Heart right ventricle (tissue), 16 donors: ENCODE results near the gene CYBC1. TPM values are rescaled to one million over a fixed set of nuclear protein-coding genes. Genes with fewer than 3 reads are reported as not detected.
"Not testable (repeated sequence)": the region's sequence is repeated elsewhere in the genome, so short reads cannot be mapped to it uniquely, and the experiment has no call there.

Experiments
- ATAC-seq, 8 donors: fragments of 200-7000 bp; cut with Tn5 transposase; one replicate each; pipeline ENCODE4 v1.9.1; 2020; ENCODE audit warnings: mild to moderate bottlenecking in 8 of 8, moderate library complexity in 8 of 8, moderate number of reproducible peaks in 1 of 8
- DNase-seq, 2 donors: peaks; one replicate each; pipeline ENCODE4 v3.0.0-alpha.2; 2020
- H3K27ac ChIP-seq, 10 donors: fragments of 200-600 bp; sonication (generic) in 2 of 10; one replicate each; pipeline versions ENCODE4 v1.5.0 to v1.8.0; 2020 to 2022; ENCODE audit warnings: mild to moderate bottlenecking in 3 of 10
- H3K27me3 ChIP-seq, 7 donors: fragments of 200-600 bp; one replicate each; pipeline ENCODE4 v1.8.0; 2021 to 2022; ENCODE audit warnings: mild to moderate bottlenecking in 2 of 7
- H3K36me3 ChIP-seq, 9 donors: fragments of 200-600 bp; sonication (generic) in 1 of 9; one replicate each; pipeline versions ENCODE4 v1.5.0 to v1.8.0; 2020 to 2022; ENCODE audit warnings: mild to moderate bottlenecking in 2 of 9
- H3K4me1 ChIP-seq, 9 donors: fragments of 200-600 bp; sonication (generic) in 1 of 9; one replicate each; pipeline versions ENCODE4 v1.5.0 to v1.8.0; 2020 to 2022; ENCODE audit warnings: mild to moderate bottlenecking in 4 of 9
- H3K4me3 ChIP-seq, 10 donors: fragments of 200-600 bp; sonication (generic) in 2 of 10; one replicate each; pipeline versions ENCODE4 v1.5.0 to v1.8.0; 2020 to 2022; ENCODE audit warnings: mild to moderate bottlenecking in 7 of 10, moderate library complexity in 2 of 10
- H3K9me3 ChIP-seq, 11 donors: fragments of 200-600 bp in 10 of 11; sonication (generic) in 2 of 11; one replicate each; pipeline versions ENCODE4 v1.5.0 to v1.8.0; 2013 to 2022; ENCODE audit warnings: mild to moderate bottlenecking in 2 of 11, control low read depth in 1 of 11, moderate library complexity in 1 of 11
- CTCF ChIP-seq, 9 donors: fragments of 200-600 bp; sonication (generic) in 2 of 9; IDR thresholded peaks; one replicate each; pipeline versions ENCODE4 v1.5.0 to v1.8.0; 2021 to 2022; ENCODE audit warnings: antibody characterized with exemption in 9 of 9, mild to moderate bottlenecking in 5 of 9, moderate library complexity in 1 of 9
- WGBS, 2 donors: extraction: QIAGEN DNeasy Blood & Tissue Kit; methylation state at CpG; one replicate each; pipeline ENCODE4 v1.1.7; 2013; ENCODE audit warnings: inconsistent platforms in 1 of 2; 5-methylcytosine and 5-hydroxymethylcytosine counted together
- intact Hi-C, 10 donors: fragments of 100-400 bp; cut with DNase I; formaldehyde crosslinking; loops; one replicate each; pipeline versions ENCODE4 v1.11.1 to v1.14.2; 2022
- polyA plus RNA-seq, 2 donors: library from polyadenylated mRNA; stranded (reverse); fragments of 200-250 nt; gene quantifications; one replicate each; pipeline ENCODE4 v1.2.3, GENCODE V29; 2013
- total RNA-seq, 10 donors: library from RNA; stranded (reverse); fragmentation: NEBNext Ultra II Directional in 3 of 10; extraction: Animal tissue kit (Norgen Biotek cat#: 25700) in 3 of 10; gene quantifications; one replicate each; pipeline versions ENCODE4 v1.2.1 to v1.2.4, GENCODE V29; 2021 to 2023
- donor health status: Arrhythmogenic right ventricular cardiomyopathy.
- donor health status: ischemic (EF 13 %, LVEDD 7.1; RV severe dilation, severe dysfunction).
- donor health status: healthy with polysubstance abuse.
- donor health status: DM: no; HTN: yes; CAD: no.
- donor health status: DM: no; HTN: no; CAD: no.
- donor health status: ischemic (EF 25% LVEDD 6.9; RV normal size, moderate dysfunction).
- donor health status: ischemic (EF 25% LVEDD 5.7; RV mildly dilated, moderate dysfunction).
- donor health status: healthy.
- donor health status: DM: yes; HTN: yes; CAD: no.
- donor health status: Ischemic cardiomyopathy.
- donor health status: ischemic (EF 35%, LVEDD 5.7; RV mildly dilated, moderate dysfunction).
- donor health status: nonischemic (EF 11% LVEDD 7.7; RV severe dilation, severe dysfunction).
- donor health status: DM: yes; HTN: yes; CAD: no.
- donor health status: PGD.
- donor health status: ischemic (EF 29% LVEDD 5.4; RV normal size, mild dysfunction).
- donor health status: nonischemic (EF 23%, LVEDD 6.1; RV moderate dilation, normal function).

Gene CYBC1
- total and polyA plus RNA-seq, 12 donors: 13.4 to 56.6 (median 21.0) TPM

GRCh38 chr17:82463391-82463790 lies 12.8 kb upstream of the CYBC1 start:
- DNase-seq: no peak

GRCh38 chr17:82461827-82462524 lies 11.4 kb upstream of the CYBC1 start:
- ATAC-seq (no peak), DNase-seq (peak in 1 of 2 donors; percentile 18)
- Histone ChIP-seq H3K36me3 (peaks cover 4 to 73% (median 24%) of the 10 kb centered on the region in 9 donors), H3K4me3 (no peak overlapping the region), H3K9me3 (no peaks in the 10 kb centered on the region), H3K27ac (no peak overlapping the region), H3K27me3 (no peaks in the 10 kb centered on the region), H3K4me1 (peaks cover 10 to 49% (median 39%) of the 10 kb centered on the region in 9 donors)
- no peak for TF ChIP-seq CTCF (IDR thresholded peaks at IDR 0.05)
- 60 to 74% methylated on average over 10 of the region's 10 CpGs for WGBS, 2 donors
- intact Hi-C loops: no loop called here

More at GRCh38 chr17:82463391-82463790, 12.8 kb upstream of the CYBC1 start:
- no peak overlapping the region for H3K4me3 ChIP-seq
- peaks cover 5 to 40% (median 30%) of the 10 kb centered on the region in 9 donors for H3K4me1 ChIP-seq
- H3K27me3 ChIP-seq: no peaks in the 10 kb centered on the region
- peak in 1 of 8 donors; percentile 3 for ATAC-seq
- no peaks in the 10 kb centered on the region for H3K9me3 ChIP-seq
- H3K36me3 ChIP-seq: peaks cover 4 to 87% (median 39%) of the 10 kb centered on the region in 9 donors
- peak overlapping the region in 8 of 10 donors; percentile 9 to 69 (median 44) for H3K27ac ChIP-seq
- TF ChIP-seq CTCF (IDR thresholded peaks at IDR 0.05): no peak
- 73 to 79% methylated on average over 6 of the region's 6 CpGs for WGBS, 2 donors
- intact Hi-C loops: no loop called here

- 96 to 97% methylated on average over 9 of the region's 9 CpGs for WGBS, 2 donors
- H3K4me3 ChIP-seq: peak overlapping the region in 3 of 10 donors; percentile 72 to 97 (median 83)
- intact Hi-C loops: loop anchor here in 3 of 10 donors (5.0 to 10.0 kb wide), 3 partner anchors 37 to 95 kb away; partner anchors contain the start of genes HEXD (in 2 of the 3) and OGFOD3 (in 2 of the 3)
Measured at GRCh38 chr17:82459936-82460335, 9.4 kb upstream of the CYBC1 start.

GRCh38 chr17:82458885-82459424 lies 8.4 kb upstream of the CYBC1 start:
- DNase-seq (peak in 1 of 2 donors; percentile 35), ATAC-seq (peak in 3 of 8 donors; percentile 0 to 9 (median 1))
- peaks cover 10 to 46% (median 35%) of the 10 kb centered on the region in 9 donors for H3K4me1 ChIP-seq
- peaks cover 0 to 43% (median 18%) of the 10 kb centered on the region in 9 donors for H3K36me3 ChIP-seq
- intact Hi-C loops: loop anchor here in 3 of 10 donors (5.0 to 10.0 kb wide), 3 partner anchors 38 to 96 kb away; partner anchors contain the start of genes HEXD (in 2 of the 3) and OGFOD3 (in 2 of the 3)
- WGBS, 2 donors: 0% methylated on average over 62 of the region's 62 CpGs
- peak overlapping the region; percentile 69 to 99 (median 88) for H3K4me3 ChIP-seq
- no peak for TF ChIP-seq CTCF (IDR thresholded peaks at IDR 0.05)
- H3K27me3 ChIP-seq: no peaks in the 10 kb centered on the region
- no peaks in the 10 kb centered on the region for H3K9me3 ChIP-seq
- H3K27ac ChIP-seq: peak overlapping the region; percentile 99 to 100 (median 100)

More at GRCh38 chr17:82459936-82460335, 9.4 kb upstream of the CYBC1 start:
- Histone ChIP-seq H3K4me1 (peaks cover 10 to 55% (median 44%) of the 10 kb centered on the region in 9 donors), H3K36me3 (peaks cover 0 to 53% (median 18%) of the 10 kb centered on the region in 9 donors)
- DNase-seq, H3K27ac ChIP-seq, H3K9me3 ChIP-seq, ATAC-seq, H3K27me3 ChIP-seq: not testable (repeated sequence)
